Activated CD8-positive, alpha-beta T cell treated with anti-CD3 and anti-CD28 coated beads for 36 hours (primary cell): Measurements from ENCODE around the gene PUS1. TPM values are rescaled to one million over a fixed set of nuclear protein-coding genes. Genes with fewer than 3 reads are reported as not detected.

Experiments used
- ATAC-seq: fragments of 200-7000 bp; cut with Tn5 transposase; one replicate; pipeline ENCODE4 v1.10.0; 2021; ENCODE audit warnings: mild to moderate bottlenecking, moderate library complexity
- CTCF ChIA-PET: fragments of 350-600 bp; sonication (Branson Sonifier 250); formaldehyde crosslinking; loops from one replicate; lab custom pipeline; 2021; ENCODE audit warnings: antibody characterized with exemption; lab: Charles Lee
- POLR2A ChIA-PET: fragments of 350-600 bp; sonication (Branson Sonifier 250); formaldehyde crosslinking; loops from one replicate; lab custom pipeline; 2021; ENCODE audit warnings: antibody characterized with exemption; lab: Charles Lee
- DNase-seq: peaks from one replicate; pipeline ENCODE4 v3.0.0-alpha.2; 2020
- H3K27ac Mint-ChIP-seq: one replicate; pipeline ENCODE4 v1.8.0; 2021; ENCODE audit warnings: mild to moderate bottlenecking, mixed read lengths
- H3K27me3 Mint-ChIP-seq: one replicate; pipeline ENCODE4 v1.8.0; 2021; ENCODE audit warnings: mixed read lengths
- H3K36me3 Mint-ChIP-seq: one replicate; pipeline ENCODE4 v1.8.0; 2021; ENCODE audit warnings: low read depth, mixed read lengths
- H3K4me1 Mint-ChIP-seq: one replicate; pipeline ENCODE4 v1.8.0; 2021; ENCODE audit warnings: low read depth, mixed read lengths
- H3K4me3 Mint-ChIP-seq: one replicate; pipeline ENCODE4 v1.8.0; 2021; ENCODE audit warnings: mild to moderate bottlenecking, moderate library complexity, mixed read lengths
- H3K9me3 Mint-ChIP-seq: one replicate; pipeline ENCODE4 v1.8.0; 2021; ENCODE audit warnings: mixed read lengths
- intact Hi-C: fragments of 100-400 bp; cut with micrococcal nuclease; formaldehyde crosslinking; loops from one replicate; pipeline ENCODE4 v1.10.0; 2022
- total RNA-seq, 2 experiments: library from RNA; stranded (reverse); gene quantifications; one replicate each; pipeline ENCODE4 v1.2.3, GENCODE V29; 2021
- TF ChIP-seq, protein P1 (sequence below): fragments of 200-600 bp; IDR thresholded peaks from one replicate; pipeline ENCODE4 v1.8.0; 2022; ENCODE audit warnings: antibody characterized with exemption, mild to moderate bottlenecking

The PUS1 gene
- total RNA-seq, 2 experiments from 2014 or later, result 68.2 to 71.7 TPM

DNA sequence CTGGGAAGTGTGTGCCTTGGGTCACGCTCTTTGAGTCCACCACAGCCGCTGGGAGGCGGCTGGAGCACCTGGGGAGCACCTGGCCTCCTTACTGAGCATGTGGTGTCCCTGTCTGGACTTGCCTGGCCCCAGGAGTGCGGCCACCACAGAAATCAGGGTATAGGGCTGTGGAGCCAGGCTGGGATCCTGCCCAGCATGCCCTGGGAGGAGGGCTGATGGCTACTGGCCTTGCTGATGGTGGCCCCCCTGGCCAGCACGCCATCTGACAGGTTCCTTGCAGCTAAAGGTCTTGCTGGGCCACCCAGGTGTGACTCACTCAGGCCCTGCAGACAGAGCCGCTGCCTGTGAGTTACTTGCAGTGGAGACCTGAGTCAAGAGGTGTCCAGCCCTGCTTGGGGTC lies 28.7 kb upstream of the PUS1 start:
- DNase-seq (no peak), ATAC-seq (no peak)
- Mint-ChIP-seq H3K36me3 (no peaks in the 10 kb centered on the region), H3K4me1 (peaks cover 16% of the 10 kb centered on the region), H3K27ac (no peak overlapping the region), H3K9me3 (no peaks in the 10 kb centered on the region), H3K4me3 (no peak overlapping the region), H3K27me3 (no peaks in the 10 kb centered on the region)
- POLR2A ChIA-PET, result interaction anchor here (0.7 kb wide), 1 partner anchor 272 kb away, joined by 3 read pairs; no protein-coding TSS in a partner anchor
- CTCF ChIA-PET, result no interaction called here
- intact Hi-C loops, result no loop called here
- TF ChIP-seq, protein P1, sequence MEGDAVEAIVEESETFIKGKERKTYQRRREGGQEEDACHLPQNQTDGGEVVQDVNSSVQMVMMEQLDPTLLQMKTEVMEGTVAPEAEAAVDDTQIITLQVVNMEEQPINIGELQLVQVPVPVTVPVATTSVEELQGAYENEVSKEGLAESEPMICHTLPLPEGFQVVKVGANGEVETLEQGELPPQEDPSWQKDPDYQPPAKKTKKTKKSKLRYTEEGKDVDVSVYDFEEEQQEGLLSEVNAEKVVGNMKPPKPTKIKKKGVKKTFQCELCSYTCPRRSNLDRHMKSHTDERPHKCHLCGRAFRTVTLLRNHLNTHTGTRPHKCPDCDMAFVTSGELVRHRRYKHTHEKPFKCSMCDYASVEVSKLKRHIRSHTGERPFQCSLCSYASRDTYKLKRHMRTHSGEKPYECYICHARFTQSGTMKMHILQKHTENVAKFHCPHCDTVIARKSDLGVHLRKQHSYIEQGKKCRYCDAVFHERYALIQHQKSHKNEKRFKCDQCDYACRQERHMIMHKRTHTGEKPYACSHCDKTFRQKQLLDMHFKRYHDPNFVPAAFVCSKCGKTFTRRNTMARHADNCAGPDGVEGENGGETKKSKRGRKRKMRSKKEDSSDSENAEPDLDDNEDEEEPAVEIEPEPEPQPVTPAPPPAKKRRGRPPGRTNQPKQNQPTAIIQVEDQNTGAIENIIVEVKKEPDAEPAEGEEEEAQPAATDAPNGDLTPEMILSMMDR, result no peak

DNA sequence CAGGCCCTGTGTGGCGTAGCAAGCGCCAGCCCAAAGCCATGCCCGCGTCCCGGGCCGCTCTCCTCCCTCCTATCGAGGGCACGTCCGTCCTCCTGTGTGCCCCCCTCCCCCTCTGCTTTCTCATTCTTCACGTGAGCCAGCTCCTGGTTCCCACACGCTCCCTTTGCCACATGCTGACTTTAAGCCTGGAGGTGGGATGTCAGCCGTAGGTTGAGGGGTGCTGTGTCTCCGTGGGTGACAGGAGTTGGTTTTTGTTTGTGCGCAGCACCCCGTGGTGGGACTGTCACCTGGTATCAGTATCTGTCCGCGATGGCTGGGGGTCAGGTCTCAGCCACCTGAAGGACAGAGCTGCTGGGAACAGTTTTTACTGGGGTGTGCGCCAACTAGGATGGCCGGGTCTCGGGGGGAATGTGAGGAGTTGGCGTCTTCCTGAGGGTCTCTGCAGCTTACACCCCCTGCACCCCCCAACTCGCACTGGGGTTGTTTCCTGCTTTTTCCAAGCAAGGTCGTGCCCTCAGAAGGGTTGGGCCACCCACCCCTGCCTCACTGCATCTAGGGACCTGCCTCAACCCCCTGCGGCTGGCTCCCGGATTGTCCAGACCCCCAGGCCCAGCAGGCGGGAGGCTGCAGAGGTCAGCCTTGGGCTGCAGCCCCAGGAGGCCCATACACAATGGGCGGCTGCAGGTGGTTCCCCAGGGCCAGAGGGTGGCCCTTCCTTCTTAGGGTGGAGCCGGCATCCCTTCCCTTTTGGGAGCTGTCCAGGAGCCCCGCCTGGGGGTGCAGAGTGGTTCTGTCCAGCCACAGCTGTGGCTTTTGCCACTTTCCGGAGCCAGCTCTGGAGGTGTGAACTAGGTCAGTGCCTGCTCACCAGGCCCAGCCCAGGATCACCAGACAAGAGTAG lies 27.4 kb upstream of the PUS1 start:
- no peaks in the 10 kb centered on the region for H3K27me3 Mint-ChIP-seq
- intact Hi-C loops, result no loop called here
- TF ChIP-seq, protein P1, result no peak
- H3K4me3 Mint-ChIP-seq, result no peak overlapping the region
- POLR2A ChIA-PET, result no interaction called here
- CTCF ChIA-PET, result no interaction called here
- ATAC-seq (no peak), DNase-seq (no peak)
- peaks cover 16% of the 10 kb centered on the region for H3K4me1 Mint-ChIP-seq
- H3K36me3 Mint-ChIP-seq, result no peaks in the 10 kb centered on the region
- H3K27ac Mint-ChIP-seq, result no peak overlapping the region
- no peaks in the 10 kb centered on the region for H3K9me3 Mint-ChIP-seq

DNA sequence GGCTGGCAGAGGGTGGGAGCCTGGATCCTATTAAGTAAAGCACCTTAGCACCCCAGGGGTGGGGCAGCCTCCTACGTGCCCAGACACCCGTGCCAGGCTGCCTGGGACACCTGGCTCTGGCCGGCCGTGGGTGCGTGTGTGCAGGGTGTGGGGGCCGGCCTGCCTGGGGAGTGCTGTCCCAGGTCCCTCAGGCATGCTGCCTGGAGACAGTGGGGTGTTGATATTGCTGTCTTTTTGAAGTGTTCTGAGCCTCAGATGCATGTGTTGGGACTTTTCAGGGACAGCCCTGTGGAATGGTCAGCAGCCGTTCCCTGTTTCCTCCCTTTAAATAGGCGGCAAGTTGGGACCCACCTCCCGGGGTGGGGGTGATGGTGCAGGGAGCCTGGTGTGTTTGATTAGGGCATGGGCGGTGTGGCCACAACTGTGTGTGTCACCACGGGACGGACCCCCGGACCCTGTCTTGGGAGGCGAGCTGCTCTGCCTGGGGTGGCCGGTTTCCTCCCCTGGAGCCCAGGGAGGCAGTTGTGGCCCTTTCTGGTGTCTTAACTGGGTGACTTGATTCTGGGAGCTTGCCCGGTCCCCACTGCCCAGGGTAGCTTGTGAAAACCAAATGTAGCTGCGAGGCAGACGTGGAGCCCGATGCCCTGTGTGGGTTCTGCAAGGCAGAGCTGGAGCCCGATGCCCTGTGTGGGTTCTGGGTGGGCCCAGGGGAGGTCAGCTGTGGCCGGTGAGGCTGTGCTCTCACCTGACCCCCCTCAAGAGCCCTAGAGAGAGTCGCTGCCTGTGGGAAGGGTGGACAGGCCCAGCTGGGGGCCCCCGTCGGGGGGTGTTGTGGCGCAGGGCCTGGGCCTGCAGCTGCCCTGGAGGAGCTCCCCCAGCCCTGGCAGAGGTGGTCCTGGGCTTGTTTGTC lies 26.5 kb upstream of the PUS1 start:
- Mint-ChIP-seq H3K27ac (no peak overlapping the region), H3K4me1 (peaks cover 11% of the 10 kb centered on the region), H3K9me3 (no peaks in the 10 kb centered on the region), H3K27me3 (no peaks in the 10 kb centered on the region), H3K36me3 (no peaks in the 10 kb centered on the region), H3K4me3 (no peak overlapping the region)
- ChIA-PET POLR2A (no interaction called here), CTCF (no interaction called here)
- DNase-seq (no peak), ATAC-seq (no peak)
- TF ChIP-seq, protein P1, result no peak
- intact Hi-C loops, result no loop called here

DNA sequence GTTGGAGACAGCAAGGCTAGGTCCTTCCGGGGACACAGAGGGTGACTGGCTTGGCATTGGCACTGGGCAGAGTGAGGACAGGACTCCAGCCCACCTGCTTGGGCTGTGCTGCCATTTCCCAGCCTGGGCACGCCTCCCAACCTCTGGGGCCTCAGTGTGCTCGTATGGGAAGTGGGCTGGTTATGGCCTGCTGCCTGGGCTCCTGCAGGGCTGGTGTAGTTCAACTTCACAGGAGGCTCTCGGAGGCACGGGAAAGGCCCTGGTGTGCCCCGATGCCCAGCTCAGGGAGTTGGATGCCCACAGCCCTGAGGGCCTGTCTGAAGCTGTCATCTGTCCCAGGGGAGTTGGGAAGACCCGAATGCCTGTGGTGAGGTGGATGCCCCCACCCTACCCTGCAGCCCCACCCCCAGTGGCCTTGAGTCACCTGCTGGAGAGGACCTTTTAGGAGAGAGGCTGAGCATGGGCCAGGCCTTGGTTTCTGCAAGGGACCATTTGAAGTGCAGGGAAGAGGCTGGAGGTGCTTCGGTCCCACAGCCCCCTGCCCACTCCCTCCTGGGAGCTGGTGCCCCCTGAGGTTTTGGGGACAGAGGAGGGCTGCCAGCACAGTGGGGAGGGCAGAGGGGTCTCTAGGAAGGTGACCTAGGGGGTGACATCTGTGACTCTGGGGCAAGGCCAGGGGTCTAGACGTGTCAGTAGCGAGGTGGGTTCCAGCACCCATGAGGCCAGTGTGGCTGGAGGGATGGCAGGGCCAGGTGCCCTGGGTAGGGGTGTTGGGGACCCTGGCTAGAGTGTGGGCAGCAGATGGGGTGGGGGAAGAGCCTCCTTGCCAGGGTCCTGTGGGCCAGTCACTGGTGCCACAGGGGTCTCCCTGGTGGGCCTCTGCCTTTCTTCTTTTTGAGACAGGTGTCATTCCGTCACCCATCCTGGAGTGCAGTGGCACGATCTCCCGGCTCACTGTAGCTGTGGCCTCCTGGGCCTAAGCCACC lies 25.5 kb upstream of the PUS1 start:
- H3K27ac Mint-ChIP-seq, result no peak overlapping the region
- intact Hi-C loops, result no loop called here
- no peaks in the 10 kb centered on the region for H3K27me3 Mint-ChIP-seq
- H3K9me3 Mint-ChIP-seq, result no peaks in the 10 kb centered on the region
- DNase-seq, result no peak
- TF ChIP-seq, protein P1, result no peak
- CTCF ChIA-PET, result no interaction called here
- no peak for ATAC-seq
- H3K4me3 Mint-ChIP-seq, result no peak overlapping the region
- H3K36me3 Mint-ChIP-seq, result no peaks in the 10 kb centered on the region
- peaks cover 11% of the 10 kb centered on the region for H3K4me1 Mint-ChIP-seq
- POLR2A ChIA-PET, result no interaction called here
